ENCODE measurements around the gene GSDMA. TPM values are rescaled to one million over a fixed set of nuclear protein-coding genes. Genes with fewer than 3 reads are reported as not detected.

GSDMA gene
- total RNA-seq, 1 donor from 2014 or later: not detected

- peak overlapping the region; percentile 67 for H3K27ac ChIP-seq (ENCODE audit: low read depth, low read length)
- peaks cover 11% of the 10 kb centered on the region for H3K36me3 ChIP-seq (ENCODE audit: insufficient read depth, low read length)
- H3K27me3 Mint-ChIP-seq (ENCODE audit: low read depth, unreplicated experiment): no peaks in the 10 kb centered on the region
- peak overlapping the region; percentile 59 for H3K27ac Mint-ChIP-seq (ENCODE audit: unreplicated experiment)
- no peaks in the 10 kb centered on the region for H3K9me3 Mint-ChIP-seq (ENCODE audit: unreplicated experiment)
- TF ChIP-seq EZH2 (IDR thresholded peaks at IDR 0.05; ENCODE audit: insufficient read depth, low read length): no peak
- TF ChIP-seq CTCF (IDR thresholded peaks at IDR 0.05; ENCODE audit: insufficient read depth, low read depth, low read length): no peak
- peaks cover 17% of the 10 kb centered on the region for H3K36me3 Mint-ChIP-seq (ENCODE audit: low read depth, unreplicated experiment)
- H3K27me3 ChIP-seq (ENCODE audit: insufficient read depth, low read length): no peaks in the 10 kb centered on the region
- peak overlapping the region; percentile 68 for H3K4me2 ChIP-seq (ENCODE audit: low read length)
- DNase-seq (ENCODE audit: low read depth) (peak; percentile 35), FAIRE-seq (no peak)
- H3K9me3 ChIP-seq (ENCODE audit: insufficient read depth, low read depth, low read length): no peaks in the 10 kb centered on the region
- peaks cover 61% of the 10 kb centered on the region for H3K4me1 ChIP-seq (ENCODE audit: insufficient read depth, low read length)
- H3K79me2 ChIP-seq (ENCODE audit: insufficient read depth, low read length): no peaks in the 10 kb centered on the region
- no peak overlapping the region for H3K4me3 ChIP-seq (ENCODE audit: insufficient read depth, low read depth, low read length)
- peaks cover 4% of the 10 kb centered on the region for H4K20me1 ChIP-seq (ENCODE audit: insufficient read depth, low read length)
- H3K4me1 Mint-ChIP-seq (ENCODE audit: low read depth, unreplicated experiment): peaks cover 13% of the 10 kb centered on the region
- H2AFZ ChIP-seq (ENCODE audit: low read depth, low read length): no peak overlapping the region
- H3K9ac ChIP-seq (ENCODE audit: low read length): peak overlapping the region; percentile 62
- peak overlapping the region; percentile 16 for H3K4me3 Mint-ChIP-seq (ENCODE audit: unreplicated experiment)
These were observed 58.7 kb downstream of the GSDMA start for GRCh38 chr17:40021451-40021971.

DNA sequence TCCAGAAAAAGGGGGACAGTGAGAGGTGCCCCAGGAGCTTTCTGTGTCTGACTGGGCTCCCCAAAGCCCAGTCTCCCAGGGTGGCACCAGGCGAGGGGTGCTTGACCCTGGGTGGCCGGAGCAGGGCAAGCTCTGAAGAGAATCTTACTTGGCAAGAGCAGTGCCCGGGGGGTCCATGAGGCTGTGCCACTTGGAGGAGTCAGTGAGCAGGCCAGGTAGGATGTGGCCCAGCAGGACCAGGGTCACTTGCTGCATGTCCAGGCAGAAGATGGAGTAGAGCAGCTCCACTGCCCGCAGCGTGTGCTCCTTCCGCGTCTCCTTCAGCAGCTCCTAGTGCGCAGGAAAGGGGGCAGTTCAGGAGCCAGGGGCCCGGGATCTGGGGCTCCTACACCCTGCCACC lies 59.7 kb downstream of the GSDMA start:
- H3K27ac Mint-ChIP-seq (ENCODE audit: unreplicated experiment): no peak overlapping the region
- peaks cover 4% of the 10 kb centered on the region for H4K20me1 ChIP-seq (ENCODE audit: insufficient read depth, low read length)
- no peak overlapping the region for H3K27ac ChIP-seq (ENCODE audit: low read depth, low read length)
- H3K4me3 Mint-ChIP-seq (ENCODE audit: unreplicated experiment): no peak overlapping the region
- peaks cover 11% of the 10 kb centered on the region for H3K36me3 ChIP-seq (ENCODE audit: insufficient read depth, low read length)
- H3K4me1 Mint-ChIP-seq (ENCODE audit: low read depth, unreplicated experiment): peaks cover 13% of the 10 kb centered on the region
- H3K79me2 ChIP-seq (ENCODE audit: insufficient read depth, low read length): no peaks in the 10 kb centered on the region
- no peaks in the 10 kb centered on the region for H3K27me3 ChIP-seq (ENCODE audit: insufficient read depth, low read length)
- H3K4me3 ChIP-seq (ENCODE audit: insufficient read depth, low read depth, low read length): no peak overlapping the region
- no peak for TF ChIP-seq EZH2 (IDR thresholded peaks at IDR 0.05; ENCODE audit: insufficient read depth, low read length)
- no peak overlapping the region for H2AFZ ChIP-seq (ENCODE audit: low read depth, low read length)
- DNase-seq (ENCODE audit: low read depth) (no peak), FAIRE-seq (no peak)
- H3K36me3 Mint-ChIP-seq (ENCODE audit: low read depth, unreplicated experiment): peaks cover 17% of the 10 kb centered on the region
- H3K9ac ChIP-seq (ENCODE audit: low read length): no peak overlapping the region
- no peaks in the 10 kb centered on the region for H3K9me3 ChIP-seq (ENCODE audit: insufficient read depth, low read depth, low read length)
- no peaks in the 10 kb centered on the region for H3K9me3 Mint-ChIP-seq (ENCODE audit: unreplicated experiment)
- H3K4me1 ChIP-seq (ENCODE audit: insufficient read depth, low read length): peaks cover 66% of the 10 kb centered on the region
- no peaks in the 10 kb centered on the region for H3K27me3 Mint-ChIP-seq (ENCODE audit: low read depth, unreplicated experiment)
- no peak overlapping the region for H3K4me2 ChIP-seq (ENCODE audit: low read length)

GRCh38 chr17:40022961-40023541 lies 60.2 kb downstream of the GSDMA start:
- TF ChIP-seq CTCF (IDR thresholded peaks at IDR 0.05; ENCODE audit: insufficient read depth, low read depth, low read length) (no peak), EZH2 (IDR thresholded peaks at IDR 0.05; ENCODE audit: insufficient read depth, low read length) (no peak)
- peaks cover 4% of the 10 kb centered on the region for H4K20me1 ChIP-seq (ENCODE audit: insufficient read depth, low read length)
- H3K4me3 ChIP-seq (ENCODE audit: insufficient read depth, low read depth, low read length): no peak overlapping the region
- Mint-ChIP-seq H3K4me1 (ENCODE audit: low read depth, unreplicated experiment) (peaks cover 13% of the 10 kb centered on the region), H3K9me3 (ENCODE audit: unreplicated experiment) (no peaks in the 10 kb centered on the region), H3K36me3 (ENCODE audit: low read depth, unreplicated experiment) (peaks cover 17% of the 10 kb centered on the region), H3K27ac (ENCODE audit: unreplicated experiment) (no peak overlapping the region), H3K27me3 (ENCODE audit: low read depth, unreplicated experiment) (no peaks in the 10 kb centered on the region), H3K4me3 (ENCODE audit: unreplicated experiment) (no peak overlapping the region)
- no peak overlapping the region for H3K27ac ChIP-seq (ENCODE audit: low read depth, low read length)
- H3K9ac ChIP-seq (ENCODE audit: low read length): no peak overlapping the region
- no peak overlapping the region for H2AFZ ChIP-seq (ENCODE audit: low read depth, low read length)
- DNase-seq (ENCODE audit: low read depth) (no peak), FAIRE-seq (no peak)
- H3K79me2 ChIP-seq (ENCODE audit: insufficient read depth, low read length): no peaks in the 10 kb centered on the region
- no peak overlapping the region for H3K4me2 ChIP-seq (ENCODE audit: low read length)
- peaks cover 62% of the 10 kb centered on the region for H3K4me1 ChIP-seq (ENCODE audit: insufficient read depth, low read length)
- no peaks in the 10 kb centered on the region for H3K9me3 ChIP-seq (ENCODE audit: insufficient read depth, low read depth, low read length)
- H3K36me3 ChIP-seq (ENCODE audit: insufficient read depth, low read length): peaks cover 11% of the 10 kb centered on the region
- H3K27me3 ChIP-seq (ENCODE audit: insufficient read depth, low read length): no peaks in the 10 kb centered on the region

All from astrocyte (in vitro differentiated cells and primary cell).